Panc1 (cell line): ENCODE data around the gene CNGA1. TPM values are rescaled to one million over a fixed set of nuclear protein-coding genes. Genes with fewer than 3 reads are reported as not detected.

Experiments used
- ATAC-seq: fragments of 200-7000 bp; cut with Tn5 transposase; 2 replicates; pipeline ENCODE4 v1.9.1; 2020; ENCODE audit warnings: mild to moderate bottlenecking, moderate library complexity
- BruUV-seq: library from RNA; stranded (reverse); fragments of 400-500 nt; replicated peaks from 2 replicates; lab custom pipeline; 2021; lab: Mats Ljungman, UMichigan
- CTCF ChIA-PET: fragments of 300-600 bp; sonication (Branson Sonifier 250); formaldehyde crosslinking; loops from one replicate; lab custom pipeline; 2022; ENCODE audit warnings: antibody characterized with exemption; lab: Charles Lee
- POLR2A ChIA-PET: fragments of 300-600 bp; sonication (Branson Sonifier 250); formaldehyde crosslinking; loops from one replicate; lab custom pipeline; 2022; ENCODE audit warnings: antibody characterized with exemption; lab: Charles Lee
- DNase-seq: peaks from one replicate; pipeline ENCODE4 v3.0.0-alpha.2; 2010; ENCODE audit warnings: low read depth, low spot score
- H3K27ac ChIP-seq: 2 replicates; pipeline ENCODE4 v1.5.1; 2011; ENCODE audit warnings: mild to moderate bottlenecking, low read length, inconsistent platforms
- H3K27me3 ChIP-seq: fragments of 200-500 bp; sonication (Bioruptor generic); 2 replicates; pipeline ENCODE4 v1.6.0; 2014; ENCODE audit warnings: low read length, inconsistent platforms; ENCODE audit not compliant: control insufficient read depth, insufficient read depth
- H3K36me3 ChIP-seq: fragments of 200-500 bp; sonication (Bioruptor generic); 2 replicates; pipeline ENCODE4 v1.5.1; 2014; ENCODE audit warnings: inconsistent platforms, mild to moderate bottlenecking, low read length, moderate library complexity; ENCODE audit not compliant: control insufficient read depth, insufficient read depth
- H3K4me1 ChIP-seq: 2 replicates; pipeline ENCODE4 v1.5.1; 2011; ENCODE audit warnings: inconsistent platforms, mild to moderate bottlenecking, low read length, moderate library complexity; ENCODE audit not compliant: control insufficient read depth, insufficient read depth
- H3K4me3 ChIP-seq, 2 experiments: 2 replicates each; pipeline ENCODE4 v1.5.1; 2011 to 2012; ENCODE audit warnings: low read depth in 2 of 2, low read length in 2 of 2, mild to moderate bottlenecking in 2 of 2, inconsistent platforms in 1 of 2, moderate library complexity in 1 of 2
- H3K9me3 ChIP-seq: fragments of 200-500 bp; sonication (Bioruptor generic); 2 replicates; pipeline ENCODE4 v1.5.1; 2014; ENCODE audit warnings: low read depth, mild to moderate bottlenecking, inconsistent platforms, low read length, moderate library complexity; ENCODE audit not compliant: control insufficient read depth, insufficient read depth
- CTCF ChIP-seq: fragments of 450-650 bp; IDR thresholded peaks from 2 replicates; pipeline ENCODE4 v1.5.1; 2017; ENCODE audit warnings: mild to moderate bottlenecking
- POLR2AphosphoS5 ChIP-seq: IDR thresholded peaks from 2 replicates; pipeline ENCODE4 v1.6.1; 2012; ENCODE audit warnings: mild to moderate bottlenecking, low read depth, low read length, moderate library complexity
- REST ChIP-seq, 2 experiments: IDR thresholded peaks; 2 replicates each; pipeline ENCODE4 v1.6.1; 2011 to 2012; ENCODE audit warnings: low read depth in 2 of 2, control low read depth in 1 of 2, low read length in 1 of 2, mild to moderate bottlenecking in 1 of 2, moderate library complexity in 1 of 2; ENCODE audit not compliant: insufficient read depth in 1 of 2
- SIN3A ChIP-seq: IDR thresholded peaks from 2 replicates; pipeline ENCODE4 v1.6.1; 2012; ENCODE audit warnings: low read depth, mild to moderate bottlenecking, low read length, moderate library complexity, borderline replicate concordance; ENCODE audit not compliant: insufficient read depth
- TCF7L2 ChIP-seq: IDR thresholded peaks from 2 replicates; pipeline ENCODE4 v1.6.1; 2011; ENCODE audit warnings: mild to moderate bottlenecking, low read depth, low read length, inconsistent platforms
- in situ Hi-C: cut with HindIII; loops from 2 replicates; pipeline ENCODE4 v1.10.0; 2016; ENCODE audit warnings: low sequenced_read_pairs, low pct_unique_long_range_greater_than_20kb
- intact Hi-C: fragments of 100-400 bp; cut with micrococcal nuclease; formaldehyde crosslinking; loops from one replicate; pipeline ENCODE4 v1.10.0; 2022; ENCODE audit not compliant: unreplicated experiment
- total RNA-seq: library from RNA; stranded (reverse); gene quantifications from one replicate; pipeline ENCODE4 v1.2.1, GENCODE V29; 2021; ENCODE audit not compliant: unreplicated experiment

The CNGA1 gene
- total RNA-seq, 1 experiment from 2014 or later: 0.23 TPM

DNA sequence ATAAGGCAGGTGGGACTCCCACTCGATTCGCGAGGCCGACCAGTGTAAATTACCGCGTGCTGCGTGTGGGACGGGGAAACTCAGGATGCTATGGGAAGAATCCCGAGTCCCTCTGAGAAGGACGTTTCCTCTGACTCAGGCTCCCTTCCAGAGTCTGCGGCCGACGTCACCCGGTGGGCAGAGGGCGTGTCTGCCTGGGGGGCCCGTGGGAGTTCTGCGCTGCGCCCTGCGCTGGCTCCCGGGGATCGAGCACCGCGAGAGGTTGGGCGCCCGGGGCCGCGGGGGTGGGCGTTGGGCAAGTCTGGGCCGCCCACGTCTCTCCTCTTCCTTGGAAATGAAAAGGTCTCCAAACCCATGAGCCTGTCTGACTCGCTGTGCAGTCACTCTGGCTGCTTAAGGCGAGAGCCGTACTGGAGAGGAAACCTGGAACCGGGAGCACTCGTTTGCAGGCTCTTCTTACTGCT, 659 bp upstream of the CNGA1 start:
- Histone ChIP-seq H3K36me3 (0 out of 2 replicates have a peak, but pooled peaks cover 3% of the 10 kb centered on the region), H3K4me3 (peak overlapping the region; percentile 59 to 66), H3K9me3 (no peaks in the 10 kb centered on the region), H3K27ac (no peak overlapping the region), H3K4me1 (no peaks in the 10 kb centered on the region), H3K27me3 (no peaks in the 10 kb centered on the region)
- intact Hi-C loops: no loop called here
- TF ChIP-seq CTCF: no peak
- TF ChIP-seq POLR2AphosphoS5: no peak
- TF ChIP-seq REST (IDR thresholded peaks at IDR 0.05; ENCODE audit: insufficient read depth in 1 of 2, low read depth in 2 of 2, low read length in 1 of 2): no peak
- no peak for TF ChIP-seq TCF7L2
- no peak for TF ChIP-seq SIN3A
- in situ Hi-C loops: no loop called here
- BruUV-seq: no TSS peak
- ChIA-PET CTCF (no interaction called here), POLR2A (no interaction called here)
- ATAC-seq (peak; percentile 68), DNase-seq (no peak)

- no peak for DNase-seq
- H3K27me3 ChIP-seq: no peaks in the 10 kb centered on the region
- intact Hi-C loops: no loop called here
- ChIA-PET CTCF (no interaction called here), POLR2A (no interaction called here)
- in situ Hi-C loops: no loop called here
- 0 out of 2 replicates have a peak, but pooled peaks cover 3% of the 10 kb centered on the region for H3K36me3 ChIP-seq
- H3K27ac ChIP-seq: no peak overlapping the region
- TF ChIP-seq CTCF: no peak
- no peak for TF ChIP-seq POLR2AphosphoS5
- TF ChIP-seq SIN3A: no peak
- TF ChIP-seq REST (IDR thresholded peaks at IDR 0.05; ENCODE audit: insufficient read depth in 1 of 2, low read depth in 2 of 2, low read length in 1 of 2): no peak
- TF ChIP-seq TCF7L2: no peak
- no peak for ATAC-seq
- no peaks in the 10 kb centered on the region for H3K4me1 ChIP-seq
- BruUV-seq: no TSS peak
- no peak overlapping the region; a peak in 1 of 4 replicates for H3K4me3 ChIP-seq
- no peaks in the 10 kb centered on the region for H3K9me3 ChIP-seq
Measured at GRCh38 chr4:48015678-48016077, 803 bp downstream of the CNGA1 start.
